Immature natural killer cell (primary cell): ENCODE data around the gene WWOX. TPM values are rescaled to one million over a fixed set of nuclear protein-coding genes. Genes with fewer than 3 reads are reported as not detected.

Experiments used
- DNase-seq, 3 donors: peaks; one replicate each; pipeline ENCODE4 v3.0.0; 2022; ENCODE audit warnings: mixed read lengths in 1 of 3
- H3K27ac Mint-ChIP-seq, 6 donors: one replicate each; pipeline ENCODE4 v1.8.0; 2020; ENCODE audit warnings: mixed read lengths in 6 of 6, mild to moderate bottlenecking in 5 of 6, inconsistent platforms in 4 of 6, moderate library complexity in 3 of 6
- H3K27me3 Mint-ChIP-seq, 3 donors: one replicate each; pipeline ENCODE4 v1.8.0; 2020 to 2021; ENCODE audit warnings: low read depth in 3 of 3, mild to moderate bottlenecking in 3 of 3, mixed read lengths in 3 of 3, moderate library complexity in 3 of 3, inconsistent platforms in 1 of 3
- H3K36me3 Mint-ChIP-seq, 3 donors: one replicate each; pipeline ENCODE4 v1.8.0; 2020; ENCODE audit warnings: mixed read lengths in 3 of 3, inconsistent platforms in 2 of 3, mild to moderate bottlenecking in 2 of 3
- H3K4me1 Mint-ChIP-seq, 2 donors: one replicate each; pipeline ENCODE4 v1.8.0; 2020; ENCODE audit warnings: inconsistent platforms in 2 of 2, mild to moderate bottlenecking in 2 of 2, mixed read lengths in 2 of 2, moderate library complexity in 1 of 2
- H3K4me3 Mint-ChIP-seq, 5 donors: one replicate each; pipeline ENCODE4 v1.8.0; 2020; ENCODE audit warnings: mild to moderate bottlenecking in 5 of 5, mixed read lengths in 5 of 5, inconsistent platforms in 3 of 5, moderate library complexity in 3 of 5
- H3K9me3 Mint-ChIP-seq, 6 donors: one replicate each; pipeline ENCODE4 v1.8.0; 2020; ENCODE audit warnings: mild to moderate bottlenecking in 6 of 6, mixed read lengths in 6 of 6, inconsistent platforms in 4 of 6, moderate library complexity in 3 of 6
- polyA plus RNA-seq, 3 donors: library from polyadenylated mRNA; unstranded; fragments of 300-500 nt; fragmentation: Illumina TruSeq; gene quantifications; one replicate each; pipeline ENCODE4 v1.2.3, GENCODE V29; 2021

WWOX gene
- polyA plus RNA-seq, 3 donors from 2014 or later = 9.0 to 13.9 (median 12.3) TPM

GRCh38 chr16:78381060-78381459, 281.6 kb downstream of the WWOX start:
- Mint-ChIP-seq H3K4me3 (no peak overlapping the region), H3K4me1 (no peaks in the 10 kb centered on the region), H3K9me3 (no peaks in the 10 kb centered on the region), H3K27ac (no peak overlapping the region), H3K36me3 (peaks cover 0 to 7% (median 0%) of the 10 kb centered on the region in 3 donors), H3K27me3 (no peaks in the 10 kb centered on the region)
- DNase-seq = no peak

- H3K4me3 Mint-ChIP-seq = no peak overlapping the region
- DNase-seq = no peak
- H3K9me3 Mint-ChIP-seq = no peaks in the 10 kb centered on the region
- H3K4me1 Mint-ChIP-seq = no peaks in the 10 kb centered on the region
- peaks cover 3 to 14% (median 7%) of the 10 kb centered on the region in 3 donors for H3K36me3 Mint-ChIP-seq
- no peaks in the 10 kb centered on the region for H3K27me3 Mint-ChIP-seq
- no peak overlapping the region for H3K27ac Mint-ChIP-seq
These were observed 283.7 kb downstream of the WWOX start for GRCh38 chr16:78383118-78383517.

- Mint-ChIP-seq H3K9me3 (no peaks in the 10 kb centered on the region), H3K4me1 (peaks cover 0 to 5% of the 10 kb centered on the region in 2 donors), H3K27me3 (peaks cover 0 to 2% (median 0%) of the 10 kb centered on the region in 3 donors), H3K4me3 (no peak overlapping the region), H3K27ac (no peak overlapping the region), H3K36me3 (peaks cover 6 to 19% (median 10%) of the 10 kb centered on the region in 3 donors)
- no peak for DNase-seq
These were observed 285.8 kb downstream of the WWOX start for GRCh38 chr16:78385086-78385805.

GRCh38 chr16:78386557-78387324, 287.3 kb downstream of the WWOX start:
- H3K4me1 Mint-ChIP-seq = peaks cover 0 to 5% of the 10 kb centered on the region in 2 donors
- no peak overlapping the region for H3K27ac Mint-ChIP-seq
- no peak for DNase-seq
- no peaks in the 10 kb centered on the region for H3K9me3 Mint-ChIP-seq
- peaks cover 0 to 2% (median 0%) of the 10 kb centered on the region in 3 donors for H3K27me3 Mint-ChIP-seq
- H3K4me3 Mint-ChIP-seq = no peak overlapping the region
- H3K36me3 Mint-ChIP-seq = peaks cover 6 to 14% (median 10%) of the 10 kb centered on the region in 3 donors

GRCh38 chr16:78389009-78389498, 289.6 kb downstream of the WWOX start:
- Mint-ChIP-seq H3K36me3 (peaks cover 6 to 14% (median 10%) of the 10 kb centered on the region in 3 donors), H3K27ac (no peak overlapping the region), H3K4me1 (peaks cover 0 to 5% of the 10 kb centered on the region in 2 donors), H3K4me3 (no peak overlapping the region), H3K27me3 (peaks cover 0 to 2% (median 0%) of the 10 kb centered on the region in 3 donors), H3K9me3 (no peaks in the 10 kb centered on the region)
- DNase-seq = no peak

- Mint-ChIP-seq H3K4me1 (peaks cover 0 to 5% of the 10 kb centered on the region in 2 donors), H3K36me3 (peaks cover 6 to 14% (median 10%) of the 10 kb centered on the region in 3 donors), H3K27me3 (peaks cover 0 to 2% (median 0%) of the 10 kb centered on the region in 3 donors), H3K27ac (no peak overlapping the region), H3K9me3 (no peaks in the 10 kb centered on the region), H3K4me3 (no peak overlapping the region)
- no peak for DNase-seq
These were observed 290.6 kb downstream of the WWOX start for GRCh38 chr16:78390092-78390491.

- Mint-ChIP-seq H3K4me1 (peaks cover 0 to 5% of the 10 kb centered on the region in 2 donors), H3K9me3 (no peaks in the 10 kb centered on the region), H3K27me3 (peaks cover 0 to 2% (median 0%) of the 10 kb centered on the region in 3 donors), H3K4me3 (no peak overlapping the region), H3K36me3 (peaks cover 6 to 14% (median 10%) of the 10 kb centered on the region in 3 donors), H3K27ac (no peak overlapping the region)
- no peak for DNase-seq
These were observed 291.3 kb downstream of the WWOX start for GRCh38 chr16:78390508-78391324.

- Mint-ChIP-seq H3K27me3 (peaks cover 0 to 2% (median 0%) of the 10 kb centered on the region in 3 donors), H3K4me3 (no peak overlapping the region), H3K4me1 (peaks cover 0 to 5% of the 10 kb centered on the region in 2 donors), H3K36me3 (peaks cover 4 to 7% (median 5%) of the 10 kb centered on the region in 3 donors), H3K27ac (no peak overlapping the region), H3K9me3 (no peaks in the 10 kb centered on the region)
- DNase-seq = no peak
These were observed 293.2 kb downstream of the WWOX start for GRCh38 chr16:78392585-78393195.

GRCh38 chr16:78395035-78395434, 295.6 kb downstream of the WWOX start:
- Mint-ChIP-seq H3K36me3 (no peaks in the 10 kb centered on the region), H3K4me1 (no peaks in the 10 kb centered on the region), H3K9me3 (no peaks in the 10 kb centered on the region), H3K27me3 (no peaks in the 10 kb centered on the region), H3K4me3 (no peak overlapping the region), H3K27ac (no peak overlapping the region)
- DNase-seq = no peak

GRCh38 chr16:78396046-78396445, 296.6 kb downstream of the WWOX start:
- Mint-ChIP-seq H3K27me3 (no peaks in the 10 kb centered on the region), H3K4me1 (no peaks in the 10 kb centered on the region), H3K36me3 (no peaks in the 10 kb centered on the region), H3K4me3 (no peak overlapping the region), H3K27ac (no peak overlapping the region), H3K9me3 (no peaks in the 10 kb centered on the region)
- DNase-seq = no peak

GRCh38 chr16:78396673-78397072, 297.2 kb downstream of the WWOX start:
- Mint-ChIP-seq H3K4me1 (no peaks in the 10 kb centered on the region), H3K36me3 (no peaks in the 10 kb centered on the region), H3K4me3 (no peak overlapping the region), H3K27ac (no peak overlapping the region), H3K27me3 (no peaks in the 10 kb centered on the region), H3K9me3 (no peaks in the 10 kb centered on the region)
- no peak for DNase-seq

GRCh38 chr16:78399384-78399783, 299.9 kb downstream of the WWOX start:
- H3K36me3 Mint-ChIP-seq = no peaks in the 10 kb centered on the region
- H3K4me1 Mint-ChIP-seq = no peaks in the 10 kb centered on the region
- H3K4me3 Mint-ChIP-seq = no peak overlapping the region
- H3K9me3 Mint-ChIP-seq = no peaks in the 10 kb centered on the region
- DNase-seq = no peak
- H3K27ac Mint-ChIP-seq = no peak overlapping the region
- H3K27me3 Mint-ChIP-seq = no peaks in the 10 kb centered on the region

- Mint-ChIP-seq H3K27ac (no peak overlapping the region), H3K9me3 (no peaks in the 10 kb centered on the region), H3K27me3 (peaks cover 0 to 4% (median 0%) of the 10 kb centered on the region in 3 donors), H3K4me3 (no peak overlapping the region), H3K36me3 (no peaks in the 10 kb centered on the region), H3K4me1 (no peaks in the 10 kb centered on the region)
- no peak for DNase-seq
These were observed 303.4 kb downstream of the WWOX start for GRCh38 chr16:78402833-78403232.
